GM18507 (cell line): ENCODE results near the gene ITPR2.
"Not testable (repeated sequence)": the region's sequence is repeated elsewhere in the genome, so short reads cannot be mapped to it uniquely, and the experiment has no call there.

Experiments used
- DNase-seq: peaks from one replicate; pipeline ENCODE4 v3.0.0; 2011; ENCODE audit warnings: low read depth; ENCODE audit not compliant: insufficient read length; ENCODE audit errors: extremely low spot score
- FAIRE-seq: peaks from 2 replicates; lab custom pipeline; 2011; peaks lifted over from hg19 to GRCh38; lab: Jason Lieb, UNC

Gene ITPR2

DNA sequence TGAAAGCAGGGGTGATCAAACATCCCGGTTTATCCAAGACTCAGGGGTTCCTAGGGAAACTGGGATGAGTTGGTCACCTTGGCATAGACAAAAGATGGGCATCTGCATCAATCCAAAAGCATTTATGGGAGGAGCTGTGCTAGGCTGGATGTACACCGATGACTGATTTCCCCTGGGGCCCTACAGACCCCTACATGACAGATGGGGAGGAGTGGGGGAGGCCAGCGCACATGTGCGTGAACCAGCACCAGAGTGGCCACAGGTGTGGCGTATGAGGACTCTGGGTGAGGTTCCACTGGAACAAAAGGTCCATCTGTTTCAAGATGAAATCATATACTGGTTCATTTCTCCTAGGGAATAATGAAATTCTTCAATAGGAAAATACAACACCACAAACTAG is 210.4 kb downstream of the ITPR2 start:
- FAIRE-seq (no peak), DNase-seq (no peak)

DNA sequence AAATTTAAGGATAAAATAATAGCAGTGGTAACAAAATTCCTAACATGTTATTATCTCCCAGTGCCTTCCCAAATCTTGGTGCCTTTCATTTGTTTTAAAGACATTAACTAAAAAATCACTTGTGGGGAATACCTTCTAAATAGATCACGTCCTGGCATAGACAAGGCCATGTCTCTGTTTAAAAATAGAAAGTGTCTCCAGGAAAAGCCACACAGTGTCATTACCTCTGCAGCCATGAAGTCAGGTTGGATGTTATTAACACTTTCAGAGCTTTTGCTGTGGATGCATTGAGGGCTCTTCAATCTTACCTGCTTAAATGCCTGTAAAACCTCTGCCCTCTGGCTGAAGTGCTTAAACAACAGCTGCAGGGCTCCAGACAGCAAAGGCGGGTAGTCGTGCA is 211.1 kb downstream of the ITPR2 start:
- DNase-seq (no peak), FAIRE-seq (no peak)

DNA sequence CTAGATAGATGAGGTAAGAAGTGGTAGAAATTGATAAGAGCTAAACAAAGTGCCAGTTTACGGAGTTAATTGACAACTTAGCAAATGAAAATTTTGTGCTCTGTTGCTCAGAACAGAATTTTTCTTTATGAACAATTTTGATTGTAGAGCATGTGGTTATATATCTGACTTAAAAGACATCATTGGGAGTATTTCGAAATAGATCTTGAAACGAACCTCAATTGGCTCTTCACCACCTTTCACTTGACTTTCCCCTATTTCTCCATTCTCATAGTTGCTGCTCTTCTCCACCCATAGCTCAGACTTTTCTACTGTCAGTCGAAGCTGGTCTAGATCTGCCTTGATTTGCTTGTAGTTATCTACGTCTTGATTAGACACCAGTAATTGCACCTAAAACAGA is 212.1 kb downstream of the ITPR2 start:
- DNase-seq = no peak
- FAIRE-seq = no peak

DNA sequence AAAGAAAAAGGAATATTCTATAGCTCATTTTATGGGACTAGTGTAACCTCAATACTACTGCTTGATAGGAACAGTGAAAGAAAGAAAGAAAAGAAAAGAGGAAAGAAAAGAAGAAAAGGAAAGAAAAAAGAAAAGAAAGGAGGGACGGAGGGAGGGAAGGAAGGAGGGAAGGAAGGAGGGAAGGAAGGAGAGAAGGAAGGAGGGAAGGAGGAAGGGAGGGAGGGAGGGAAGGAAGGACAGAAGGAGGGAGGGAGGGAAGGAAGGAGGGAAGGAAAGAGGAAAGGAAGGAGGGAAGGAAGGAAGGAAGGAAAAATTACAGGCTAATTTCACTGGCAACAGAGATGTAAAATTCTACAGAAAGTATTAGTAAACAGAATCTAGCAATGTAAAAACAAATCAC is 215.5 kb downstream of the ITPR2 start:
- FAIRE-seq (no peak), DNase-seq (no peak)

DNA sequence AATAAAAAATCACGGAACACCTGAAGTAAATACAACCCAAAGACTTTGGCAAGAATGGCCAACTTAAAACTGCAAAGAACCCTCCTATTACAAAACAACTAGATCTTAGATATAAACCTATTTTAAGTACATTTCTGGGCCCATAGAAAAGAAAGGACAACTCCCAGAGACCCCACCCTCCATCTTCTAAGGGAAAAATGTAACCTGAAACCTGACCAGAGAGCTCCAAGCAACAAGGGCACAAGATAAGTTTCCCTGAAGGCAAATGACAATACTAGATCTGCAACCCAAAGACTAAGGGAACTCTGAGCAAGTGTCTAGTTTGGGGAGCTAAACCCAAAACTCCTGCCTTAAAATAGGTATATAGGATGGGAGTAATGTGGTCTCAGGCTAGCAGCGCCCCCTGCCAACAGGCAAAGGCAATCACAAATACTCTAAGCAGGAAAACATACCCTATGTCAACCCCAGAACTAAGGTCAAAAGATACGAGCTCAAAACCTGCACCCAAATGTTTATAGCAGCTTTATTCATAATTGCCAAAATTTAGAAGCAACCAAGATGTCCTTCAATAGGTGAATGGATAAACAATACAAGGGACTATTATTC is 218.9 kb downstream of the ITPR2 start:
- DNase-seq = no peak
- FAIRE-seq = peak; percentile 24

DNA sequence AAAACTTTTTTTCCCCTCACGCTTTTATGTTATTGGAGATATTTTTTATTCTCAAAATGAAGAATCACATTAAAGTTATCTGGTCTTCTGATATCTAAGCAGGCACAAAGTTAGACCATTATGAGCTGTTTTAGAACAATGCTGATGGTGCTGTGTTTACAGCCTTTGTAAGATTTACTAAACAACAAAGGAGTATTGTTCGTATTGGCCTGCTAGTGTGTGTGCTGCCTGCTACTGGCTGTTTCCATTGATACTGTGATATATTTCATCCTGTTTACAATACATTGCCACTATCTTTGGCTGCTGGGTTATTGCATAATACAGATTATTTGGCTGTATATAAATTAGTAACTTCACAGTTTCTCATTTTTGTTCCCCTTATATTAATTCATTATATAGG is 220.8 kb downstream of the ITPR2 start:
- no peak for FAIRE-seq

DNA sequence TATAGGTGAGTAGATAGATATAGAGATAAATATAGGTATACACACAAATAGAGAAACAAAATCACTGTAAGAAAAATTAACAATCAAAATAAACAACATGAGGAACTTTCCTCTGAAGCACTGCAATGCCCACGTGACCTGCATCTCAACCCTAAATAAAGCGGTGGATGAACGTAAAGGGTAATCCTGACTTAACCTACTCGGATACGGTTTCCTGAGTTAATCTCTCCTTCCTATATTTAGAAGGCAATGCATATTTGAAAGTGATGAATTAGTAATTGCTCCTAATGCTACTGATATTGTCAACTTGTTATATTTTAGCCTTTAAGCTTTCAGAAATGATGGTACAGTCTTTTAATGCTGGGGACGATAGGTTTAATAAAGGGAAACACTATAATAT is 221.4 kb downstream of the ITPR2 start:
- DNase-seq = no peak
- no peak for FAIRE-seq

More for the DNA sequence above, 220.8 kb downstream of the ITPR2 start:
- DNase-seq = no peak

DNA sequence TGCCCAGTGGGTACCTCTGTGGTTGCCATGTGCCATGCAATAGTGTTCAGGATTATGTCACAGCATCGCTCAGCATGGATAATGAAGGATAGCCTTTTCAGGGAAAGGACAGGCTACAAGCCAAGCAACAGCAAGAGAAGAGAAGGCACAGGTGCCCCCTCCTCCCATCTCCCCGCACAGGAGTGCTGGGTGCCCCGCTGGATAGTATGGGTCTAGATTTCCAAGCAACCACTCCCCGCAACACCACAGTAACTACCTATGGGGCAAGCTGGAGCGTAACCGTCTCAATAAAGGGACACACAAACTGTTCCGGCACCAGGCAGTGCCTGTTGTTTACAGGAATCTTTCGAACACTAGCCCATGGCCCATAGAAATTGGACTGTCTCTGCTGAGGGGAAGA is 222.2 kb downstream of the ITPR2 start:
- DNase-seq (no peak), FAIRE-seq (no peak)

DNA sequence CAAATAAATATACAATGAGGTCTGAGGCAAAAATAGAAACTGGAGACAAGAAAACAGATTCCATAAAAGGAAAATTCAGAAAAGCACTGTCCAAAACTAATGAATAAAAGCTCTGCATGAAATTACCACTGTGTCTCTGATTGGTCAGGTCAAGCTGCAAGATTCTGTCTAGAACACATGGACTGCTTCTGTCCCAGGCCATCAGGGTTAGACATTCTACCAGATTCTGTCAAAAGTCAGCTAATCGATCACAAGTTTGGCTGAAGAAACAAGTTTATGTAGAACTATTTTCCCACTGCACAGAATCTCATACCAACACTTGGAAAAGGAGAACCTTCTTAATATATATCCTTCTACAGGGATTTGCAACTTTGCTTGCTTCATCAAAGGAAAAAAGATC is 223.0 kb downstream of the ITPR2 start:
- FAIRE-seq (no peak), DNase-seq (no peak)

DNA sequence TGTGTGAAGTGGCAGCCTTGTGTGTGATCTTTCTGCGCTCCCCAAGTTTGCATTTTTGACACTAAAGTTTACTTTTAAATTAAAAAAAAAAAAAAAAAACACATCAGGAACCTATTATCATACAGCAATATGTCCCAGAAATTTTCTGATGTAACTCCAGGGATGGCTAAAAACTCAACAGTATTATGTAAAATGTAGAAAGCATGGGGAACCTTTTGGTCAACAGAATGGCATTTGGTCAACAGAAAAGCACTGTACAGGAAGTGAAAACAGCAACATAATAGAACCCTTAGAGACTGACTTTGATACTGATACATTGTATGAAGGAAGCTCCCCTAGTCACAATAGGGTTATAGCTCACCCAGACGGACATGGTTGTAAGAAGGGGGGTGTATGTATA is 224.3 kb downstream of the ITPR2 start:
- FAIRE-seq (no peak), DNase-seq (no peak)

DNA sequence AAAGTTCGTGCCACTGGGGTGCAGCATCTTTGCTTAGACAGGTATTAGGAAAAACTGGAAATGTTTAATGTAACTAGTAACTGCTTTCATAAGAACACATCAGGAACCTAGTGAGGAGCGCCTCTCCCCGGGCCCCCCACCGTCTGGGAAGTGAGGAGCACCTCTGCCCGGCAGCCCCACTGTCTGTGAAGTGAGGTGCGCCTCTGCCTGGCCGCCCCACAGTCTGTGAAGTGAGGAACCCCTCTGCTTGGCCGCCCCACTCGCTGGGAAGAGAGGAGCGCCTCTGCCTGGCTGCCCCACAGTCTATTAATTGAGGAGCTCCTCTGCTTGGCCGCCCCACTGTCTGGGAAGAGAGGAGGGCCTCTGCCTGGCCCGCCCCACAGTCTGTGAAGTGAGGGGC is 224.7 kb downstream of the ITPR2 start:
- FAIRE-seq (no peak), DNase-seq (no peak)

DNA sequence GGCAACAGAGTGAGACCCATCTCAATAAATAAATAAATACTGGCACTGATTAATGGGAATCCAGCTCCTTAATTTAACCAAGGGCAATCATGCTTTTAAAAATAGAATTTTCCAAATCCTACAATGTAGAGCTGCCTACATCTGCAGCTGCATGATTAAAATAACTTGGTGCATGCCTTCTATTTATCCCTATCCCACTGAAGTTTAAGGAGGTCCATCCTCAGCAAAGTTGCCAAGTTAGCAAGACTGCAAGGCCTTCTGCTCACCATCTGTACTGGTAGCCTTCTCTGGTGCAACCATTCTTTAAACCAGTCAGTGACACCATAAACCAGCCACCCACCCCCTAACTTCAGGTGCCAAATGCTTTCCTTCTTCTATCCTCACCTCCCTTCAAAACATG is 226.1 kb downstream of the ITPR2 start:
- DNase-seq (no peak), FAIRE-seq (no peak)

DNA sequence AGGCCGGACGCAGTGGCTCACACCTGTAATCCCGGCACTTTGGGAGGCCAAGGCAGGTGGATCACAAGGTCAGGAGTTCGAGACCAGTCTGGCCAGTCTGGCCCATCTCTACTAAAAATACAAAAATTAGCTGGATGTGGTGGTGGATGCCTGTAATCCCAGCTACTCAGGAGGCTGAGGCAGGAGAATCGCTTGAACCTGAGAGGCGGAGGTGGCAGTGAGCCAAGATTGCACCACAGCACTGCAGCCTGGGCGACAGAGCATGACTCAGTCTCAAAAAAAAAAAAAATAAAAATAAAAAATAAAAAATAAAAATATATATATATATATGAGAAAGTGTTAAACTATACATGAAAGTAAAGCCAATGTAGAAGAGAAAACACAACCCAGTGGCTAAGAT is 228.2 kb downstream of the ITPR2 start:
- not testable (repeated sequence) for DNase-seq, FAIRE-seq

DNA sequence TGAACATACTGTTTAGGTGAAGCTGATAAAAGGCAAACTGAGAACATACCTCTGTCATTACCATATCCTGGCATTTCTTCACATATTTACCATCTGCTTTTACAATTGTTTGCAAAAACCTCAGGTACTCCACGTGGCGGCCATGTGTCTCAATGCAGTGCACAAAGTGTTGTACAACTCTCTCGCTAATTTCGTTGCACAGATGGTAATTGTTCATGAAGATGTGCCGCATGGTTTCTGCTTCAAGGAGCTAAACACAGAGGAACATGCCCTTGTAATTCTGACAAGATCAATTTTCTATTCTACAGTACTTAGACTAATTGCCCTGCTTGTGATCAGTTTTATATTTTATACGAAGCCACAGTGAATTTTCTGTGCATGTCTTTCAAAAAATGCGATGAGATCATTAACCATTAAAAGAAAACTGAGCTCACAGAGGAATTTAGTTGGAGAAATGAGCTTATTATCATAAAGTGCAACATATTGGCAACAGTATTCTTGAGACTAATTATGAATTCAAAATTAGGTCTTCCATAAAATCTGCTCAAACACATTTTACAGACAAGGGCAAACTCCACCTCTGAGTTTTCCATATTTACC is 233.8 kb downstream of the ITPR2 start:
- FAIRE-seq = no peak
- DNase-seq = no peak

DNA sequence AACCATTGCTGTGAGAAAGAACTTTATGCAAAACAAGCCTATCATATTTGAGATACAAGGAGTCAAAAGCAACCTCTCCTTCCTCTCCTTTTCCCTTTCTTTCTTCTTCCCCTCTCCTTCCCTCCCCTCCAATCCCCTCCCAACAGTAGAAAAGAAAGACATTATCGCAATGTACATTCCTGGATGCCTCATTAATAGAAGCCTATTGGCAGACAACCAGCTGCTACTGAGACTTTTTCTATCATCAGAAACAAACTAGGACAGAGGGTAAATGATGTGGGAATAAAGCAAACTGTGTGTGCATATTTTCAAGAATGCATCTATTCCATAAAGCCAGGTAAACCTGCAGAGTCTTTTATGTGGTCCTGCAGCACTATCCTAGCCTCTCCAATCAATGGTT is 237.2 kb downstream of the ITPR2 start:
- no peak for FAIRE-seq
- DNase-seq = no peak

DNA sequence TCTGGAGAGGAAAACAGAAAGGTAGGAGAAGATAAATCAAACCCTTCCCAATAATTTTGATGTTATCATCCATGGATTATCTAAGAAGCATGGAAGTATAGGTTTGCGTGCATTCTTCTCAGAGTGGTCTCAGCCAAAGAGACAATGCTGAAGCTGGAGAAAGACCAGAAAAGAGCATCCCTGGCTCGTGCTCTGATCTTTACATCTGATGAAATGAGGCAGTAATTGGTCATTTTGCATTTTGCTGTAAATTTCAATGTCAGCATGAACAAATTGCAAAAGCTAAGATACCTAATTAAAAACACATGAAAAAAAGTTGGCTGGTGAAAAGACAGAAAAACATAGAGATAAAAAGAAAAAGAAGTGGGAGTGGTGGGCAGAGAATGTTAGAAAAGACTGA is 252.4 kb downstream of the ITPR2 start:
- DNase-seq (no peak), FAIRE-seq (no peak)

DNA sequence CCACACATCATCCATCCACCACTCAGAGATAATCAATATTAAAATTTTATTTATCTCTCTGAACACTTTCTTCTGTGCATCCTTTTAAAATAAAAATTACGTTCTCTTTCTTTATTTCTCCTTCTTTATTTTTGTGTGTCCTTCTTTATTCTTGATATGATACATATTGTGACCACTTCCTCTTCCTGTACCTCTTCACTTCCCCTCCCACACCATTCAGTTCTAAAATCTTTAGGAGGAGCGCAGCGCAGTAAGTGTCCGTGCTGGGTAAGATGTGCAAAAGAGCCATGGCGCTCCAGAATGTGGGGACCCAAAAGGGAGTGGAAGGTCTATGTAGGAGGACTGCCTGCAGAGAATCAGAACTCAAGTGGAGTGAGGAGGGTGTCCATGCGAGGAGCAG is 256.7 kb downstream of the ITPR2 start:
- DNase-seq (no peak), FAIRE-seq (no peak)

DNA sequence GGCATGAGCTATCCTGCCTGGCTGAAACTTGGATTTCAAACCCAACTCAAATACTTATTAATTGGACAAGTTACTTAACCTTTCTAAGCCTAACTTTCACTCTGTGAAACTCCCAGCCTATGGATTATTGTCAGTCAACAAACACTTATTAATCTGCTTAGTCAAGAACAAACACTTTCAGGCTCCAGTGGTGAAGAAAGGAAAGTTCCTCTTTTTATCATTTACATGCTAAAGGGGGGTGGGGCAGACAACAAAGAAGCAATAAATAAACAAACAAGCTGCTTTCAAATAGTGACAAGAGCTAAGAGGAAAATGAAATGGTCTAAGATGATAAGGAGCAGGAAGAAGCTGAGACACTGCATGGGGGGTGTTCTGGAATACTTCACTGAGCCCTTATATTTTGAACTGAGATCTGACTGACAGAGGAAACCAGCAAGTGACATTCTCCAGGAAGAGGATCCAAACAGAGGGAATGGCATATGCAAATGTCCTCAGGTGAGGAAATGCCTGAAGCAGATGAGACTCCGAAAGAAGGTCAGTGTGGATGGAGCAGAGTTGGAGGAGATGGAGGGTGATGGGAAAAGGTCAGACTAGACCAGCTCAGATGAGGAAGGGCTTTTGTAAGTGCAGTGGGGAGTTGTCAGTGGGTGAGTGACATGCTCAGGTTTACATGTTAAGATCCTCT is 259.6 kb downstream of the ITPR2 start:
- DNase-seq = no peak

DNA sequence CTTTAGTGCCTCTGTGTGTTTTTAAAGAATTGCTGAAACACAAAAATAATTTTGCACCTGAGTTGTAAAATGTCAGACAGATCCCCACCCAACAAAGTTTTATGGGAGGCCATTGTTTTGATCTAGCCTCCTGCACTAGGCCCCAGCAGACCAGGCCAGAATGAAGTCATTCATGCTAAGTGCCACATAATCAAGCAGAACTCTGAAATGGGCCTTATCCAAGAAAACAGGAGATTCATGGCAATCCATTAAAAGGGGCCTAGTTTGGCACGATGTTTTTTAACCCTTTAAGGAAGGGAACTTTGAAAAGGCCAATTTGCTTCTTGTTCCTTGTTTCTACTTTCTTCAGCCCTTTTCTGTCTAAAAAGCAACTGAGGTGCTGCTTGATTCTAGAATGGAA is 260.9 kb downstream of the ITPR2 start:
- FAIRE-seq (no peak), DNase-seq (no peak)

More for the DNA sequence above, 259.6 kb downstream of the ITPR2 start:
- peak; percentile 76 for FAIRE-seq

DNA sequence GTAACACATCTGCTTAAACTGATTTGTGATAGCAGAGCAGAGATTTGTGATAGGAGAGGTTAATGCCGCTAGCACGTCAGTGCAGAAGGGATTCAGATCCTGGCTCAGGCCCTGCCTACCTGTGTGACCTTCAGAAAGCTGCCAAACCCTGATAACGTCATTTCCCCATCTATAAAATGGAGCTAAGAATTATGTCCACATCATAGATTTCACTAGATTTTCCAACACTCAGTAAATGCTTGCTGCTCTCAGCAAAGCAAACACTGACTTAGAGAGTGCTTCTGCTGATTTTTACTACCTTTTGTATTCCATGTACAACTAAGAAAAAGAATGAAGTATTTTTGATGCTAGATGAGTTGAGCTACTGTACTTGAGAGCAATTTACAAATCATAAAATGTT is 261.4 kb downstream of the ITPR2 start:
- DNase-seq = no peak
- no peak for FAIRE-seq

DNA sequence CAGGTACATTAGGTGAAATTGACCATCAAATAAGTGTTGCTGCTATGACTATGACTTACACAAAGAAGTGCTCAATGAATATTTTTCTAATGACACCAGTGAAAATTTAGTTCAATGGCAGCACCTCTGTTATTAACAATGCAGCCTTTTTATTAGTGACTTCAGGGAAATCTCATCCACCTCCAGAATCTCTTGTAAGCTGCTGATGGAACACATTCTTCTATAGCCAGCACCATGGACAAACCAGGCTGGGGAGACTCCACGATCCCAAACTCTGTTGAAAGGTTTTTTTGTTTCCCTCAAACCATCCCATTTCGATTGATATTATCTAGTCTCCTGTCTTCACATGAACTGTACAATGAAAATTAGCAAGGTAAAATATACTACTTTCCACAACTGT is 265.9 kb downstream of the ITPR2 start:
- DNase-seq = no peak
- FAIRE-seq = peak; percentile 52
